OCI-LY7 (cell line): ENCODE results near the gene GPR137B.

Experiments used
- EZH2phosphoT487 ChIP-seq: fragments of 200-600 bp; sonication (generic); IDR thresholded peaks from 2 replicates; pipeline ENCODE4 v1.6.1; 2018; ENCODE audit warnings: low read depth, borderline replicate concordance, mild to moderate bottlenecking, mixed run types, antibody characterized with exemption, low read length, moderate library complexity, mixed read lengths
- TF ChIP-seq, protein P1 (sequence below): fragments of 200-600 bp; sonication (generic); conservative IDR thresholded peaks from 2 replicates; pipeline ENCODE4 v1.5.1; 2014; ENCODE audit warnings: mild to moderate bottlenecking, antibody characterized with exemption, low read length, moderate library complexity, mixed read lengths

GRCh38 chr1:236117710-236118109 lies 24.6 kb upstream of the GPR137B start:
- TF ChIP-seq, protein P1, sequence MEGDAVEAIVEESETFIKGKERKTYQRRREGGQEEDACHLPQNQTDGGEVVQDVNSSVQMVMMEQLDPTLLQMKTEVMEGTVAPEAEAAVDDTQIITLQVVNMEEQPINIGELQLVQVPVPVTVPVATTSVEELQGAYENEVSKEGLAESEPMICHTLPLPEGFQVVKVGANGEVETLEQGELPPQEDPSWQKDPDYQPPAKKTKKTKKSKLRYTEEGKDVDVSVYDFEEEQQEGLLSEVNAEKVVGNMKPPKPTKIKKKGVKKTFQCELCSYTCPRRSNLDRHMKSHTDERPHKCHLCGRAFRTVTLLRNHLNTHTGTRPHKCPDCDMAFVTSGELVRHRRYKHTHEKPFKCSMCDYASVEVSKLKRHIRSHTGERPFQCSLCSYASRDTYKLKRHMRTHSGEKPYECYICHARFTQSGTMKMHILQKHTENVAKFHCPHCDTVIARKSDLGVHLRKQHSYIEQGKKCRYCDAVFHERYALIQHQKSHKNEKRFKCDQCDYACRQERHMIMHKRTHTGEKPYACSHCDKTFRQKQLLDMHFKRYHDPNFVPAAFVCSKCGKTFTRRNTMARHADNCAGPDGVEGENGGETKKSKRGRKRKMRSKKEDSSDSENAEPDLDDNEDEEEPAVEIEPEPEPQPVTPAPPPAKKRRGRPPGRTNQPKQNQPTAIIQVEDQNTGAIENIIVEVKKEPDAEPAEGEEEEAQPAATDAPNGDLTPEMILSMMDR = no peak
- no peak for TF ChIP-seq EZH2phosphoT487
